ENCODE results near the gene FHAD1.
A peak's percentile ranks its signal among the peaks of the same experiment; 100 is the strongest.

- TF ChIP-seq GABPA (tag; conservative IDR thresholded peaks at IDR 0.05; ENCODE audit: low read depth) = no peak
- no peak for TF ChIP-seq ZBTB12 (CRISPR knock-in tag; IDR thresholded peaks at IDR 0.05)
- no peak for TF ChIP-seq POLR2AphosphoS5 (IDR thresholded peaks at IDR 0.05; ENCODE audit: control insufficient read depth, insufficient read depth, low read depth, low read length)
- TF ChIP-seq NR2C2 (CRISPR knock-in tag; IDR thresholded peaks at IDR 0.05) = no peak
- TF ChIP-seq NR2C2 (tag; IDR thresholded peaks at IDR 0.05) = no peak
- no peak for TF ChIP-seq POLR2A (conservative IDR thresholded peaks at IDR 0.05)
- no peak for TF ChIP-seq CTCF (IDR thresholded peaks at IDR 0.05 in 2 of 3, conservative IDR thresholded peaks at IDR 0.05 in 1 of 3; ENCODE audit: insufficient read depth in 2 of 3, low read depth in 1 of 3, low read length in 3 of 3)
- TF ChIP-seq JUNB (CRISPR knock-in tag; conservative IDR thresholded peaks at IDR 0.05) = no peak
- TF ChIP-seq TCF7L2 (IDR thresholded peaks at IDR 0.05; ENCODE audit: low read depth, low read length) = no peak
- TF ChIP-seq CREB1 (IDR thresholded peaks at IDR 0.05) = no peak
- peak; percentile 35; the same call in 1 of the 2 replicates for TF ChIP-seq CREB1 (CRISPR knock-in tag; IDR thresholded peaks at IDR 0.05)
- TF ChIP-seq ZNF274 (IDR thresholded peaks at IDR 0.05; ENCODE audit: borderline replicate concordance, low read depth, low read length) = no peak
Observed at GRCh38 chr1:15328351-15329103, 81.5 kb downstream of the FHAD1 start.

All from K562 (cell line).